ENCODE results near the gene USO1.
"Not testable (repeated sequence)": the region's sequence is repeated elsewhere in the genome, so short reads cannot be mapped to it uniquely, and the experiment has no call there.

USO1 gene

GRCh38 chr4:75786938-75787337, 62.6 kb downstream of the USO1 start:
- Histone ChIP-seq H3K79me2 (ENCODE audit: insufficient read depth, low read depth) (no peaks in the 10 kb centered on the region), H3K36me3 (ENCODE audit: insufficient read depth) (0 out of 2 replicates have a peak, but pooled peaks cover 7% of the 10 kb centered on the region), H3K4me1 (ENCODE audit: low read depth, poor library complexity, severe bottlenecking) (no peaks in the 10 kb centered on the region), H3K9ac (no peak overlapping the region), H3K4me3 (IDR thresholded peaks at IDR 0.05; ENCODE audit: insufficient read depth, low read depth, low read length) (no peak overlapping the region), H4K20me1 (ENCODE audit: insufficient read depth) (no peaks in the 10 kb centered on the region), H3K4me2 (no peak overlapping the region), H2AFZ (ENCODE audit: low read depth) (no peak overlapping the region), H3K27ac (no peak overlapping the region), H3K27me3 (ENCODE audit: insufficient read depth, low read depth) (no peaks in the 10 kb centered on the region)
- TF ChIP-seq CTCF (conservative IDR thresholded peaks at IDR 0.05; ENCODE audit: low read depth, low read length) = no peak

- TF ChIP-seq CTCF (conservative IDR thresholded peaks at IDR 0.05; ENCODE audit: low read depth, low read length) = no peak
- Histone ChIP-seq H4K20me1 (ENCODE audit: insufficient read depth) (no peaks in the 10 kb centered on the region), H3K4me2 (no peak overlapping the region), H3K27ac (no peak overlapping the region), H3K4me3 (IDR thresholded peaks at IDR 0.05; ENCODE audit: insufficient read depth, low read depth, low read length) (no peak overlapping the region), H3K27me3 (ENCODE audit: insufficient read depth, low read depth) (no peaks in the 10 kb centered on the region), H2AFZ (ENCODE audit: low read depth) (no peak overlapping the region), H3K9ac (no peak overlapping the region), H3K79me2 (ENCODE audit: insufficient read depth, low read depth) (no peaks in the 10 kb centered on the region), H3K4me1 (ENCODE audit: low read depth, poor library complexity, severe bottlenecking) (no peaks in the 10 kb centered on the region), H3K36me3 (ENCODE audit: insufficient read depth) (0 out of 2 replicates have a peak, but pooled peaks cover 7% of the 10 kb centered on the region)
Measured at GRCh38 chr4:75790024-75790423, 65.6 kb downstream of the USO1 start.

GRCh38 chr4:75800972-75801371, 76.6 kb downstream of the USO1 start:
- TF ChIP-seq CTCF (conservative IDR thresholded peaks at IDR 0.05; ENCODE audit: low read depth, low read length) = no peak
- no peaks in the 10 kb centered on the region for H3K79me2 ChIP-seq (ENCODE audit: insufficient read depth, low read depth)
- H2AFZ ChIP-seq (ENCODE audit: low read depth) = no peak overlapping the region
- no peak overlapping the region for H3K27ac ChIP-seq
- H3K4me1 ChIP-seq (ENCODE audit: low read depth, poor library complexity, severe bottlenecking) = no peaks in the 10 kb centered on the region
- no peak overlapping the region for H3K9ac ChIP-seq
- no peaks in the 10 kb centered on the region for H4K20me1 ChIP-seq (ENCODE audit: insufficient read depth)
- H3K4me3 ChIP-seq (IDR thresholded peaks at IDR 0.05; ENCODE audit: insufficient read depth, low read depth, low read length) = no peak overlapping the region
- no peaks in the 10 kb centered on the region for H3K27me3 ChIP-seq (ENCODE audit: insufficient read depth, low read depth)
- H3K4me2 ChIP-seq = no peak overlapping the region
- no peaks in the 10 kb centered on the region; the same call in 1 of the 2 replicates for H3K36me3 ChIP-seq (ENCODE audit: insufficient read depth)

- not testable (repeated sequence) for H3K4me1 ChIP-seq (ENCODE audit: low read depth, poor library complexity, severe bottlenecking); H4K20me1 ChIP-seq (ENCODE audit: insufficient read depth); H3K36me3 ChIP-seq (ENCODE audit: insufficient read depth); H3K27ac ChIP-seq; H3K27me3 ChIP-seq (ENCODE audit: insufficient read depth, low read depth); H3K4me2 ChIP-seq; H3K79me2 ChIP-seq (ENCODE audit: insufficient read depth, low read depth); H3K9ac ChIP-seq; H2AFZ ChIP-seq (ENCODE audit: low read depth); H3K4me3 ChIP-seq (IDR thresholded peaks at IDR 0.05; ENCODE audit: insufficient read depth, low read depth, low read length)
Measured at GRCh38 chr4:75806035-75806434, 81.7 kb downstream of the USO1 start.

- no peak overlapping the region for H3K27ac ChIP-seq
- no peaks in the 10 kb centered on the region for H3K79me2 ChIP-seq (ENCODE audit: insufficient read depth, low read depth)
- H3K9ac ChIP-seq = no peak overlapping the region
- TF ChIP-seq CTCF (conservative IDR thresholded peaks at IDR 0.05; ENCODE audit: low read depth, low read length) = no peak
- no peaks in the 10 kb centered on the region for H4K20me1 ChIP-seq (ENCODE audit: insufficient read depth)
- H3K4me1 ChIP-seq (ENCODE audit: low read depth, poor library complexity, severe bottlenecking) = no peaks in the 10 kb centered on the region
- 0 out of 2 replicates have a peak, but pooled peaks cover 3% of the 10 kb centered on the region for H3K36me3 ChIP-seq (ENCODE audit: insufficient read depth)
- no peak overlapping the region for H3K4me3 ChIP-seq (IDR thresholded peaks at IDR 0.05; ENCODE audit: insufficient read depth, low read depth, low read length)
- no peaks in the 10 kb centered on the region for H3K27me3 ChIP-seq (ENCODE audit: insufficient read depth, low read depth)
- H2AFZ ChIP-seq (ENCODE audit: low read depth) = no peak overlapping the region
- H3K4me2 ChIP-seq = no peak overlapping the region
Measured at GRCh38 chr4:75817901-75818300, 93.5 kb downstream of the USO1 start.

Measured in KMS-11 (cell line).